ENCODE data around the gene KLHL6.

KLHL6 gene

DNA sequence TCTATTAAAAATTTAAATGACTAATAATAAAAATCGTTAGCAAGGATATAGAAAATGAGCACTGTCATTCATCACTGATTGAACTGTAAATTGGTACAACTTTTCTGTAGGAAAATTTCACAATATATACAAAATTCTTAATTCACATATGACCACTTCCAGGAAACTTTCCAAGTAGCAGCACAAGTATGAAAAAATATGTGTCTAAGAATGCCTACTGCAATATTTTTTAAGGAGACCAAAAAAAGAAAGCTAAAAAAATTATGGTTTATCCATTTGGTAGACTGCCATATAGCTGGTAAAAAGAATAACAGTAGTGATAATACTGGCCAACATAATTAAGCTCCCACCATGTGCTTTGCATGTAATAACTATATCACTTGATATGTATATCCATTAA lies 59.2 kb downstream of the KLHL6 start:
- Mint-ChIP-seq H3K27me3 (ENCODE audit: low read depth, poor library complexity) (peaks cover 7% of the 10 kb centered on the region), H3K4me1 (peaks cover 8% of the 10 kb centered on the region), H3K9me3 (peaks cover 4% of the 10 kb centered on the region), H3K4me3 (no peak overlapping the region), H3K27ac (no peak overlapping the region), H3K36me3 (ENCODE audit: low read depth) (no peaks in the 10 kb centered on the region)
- DNase-seq = no peak
- TF ChIP-seq, protein P1, sequence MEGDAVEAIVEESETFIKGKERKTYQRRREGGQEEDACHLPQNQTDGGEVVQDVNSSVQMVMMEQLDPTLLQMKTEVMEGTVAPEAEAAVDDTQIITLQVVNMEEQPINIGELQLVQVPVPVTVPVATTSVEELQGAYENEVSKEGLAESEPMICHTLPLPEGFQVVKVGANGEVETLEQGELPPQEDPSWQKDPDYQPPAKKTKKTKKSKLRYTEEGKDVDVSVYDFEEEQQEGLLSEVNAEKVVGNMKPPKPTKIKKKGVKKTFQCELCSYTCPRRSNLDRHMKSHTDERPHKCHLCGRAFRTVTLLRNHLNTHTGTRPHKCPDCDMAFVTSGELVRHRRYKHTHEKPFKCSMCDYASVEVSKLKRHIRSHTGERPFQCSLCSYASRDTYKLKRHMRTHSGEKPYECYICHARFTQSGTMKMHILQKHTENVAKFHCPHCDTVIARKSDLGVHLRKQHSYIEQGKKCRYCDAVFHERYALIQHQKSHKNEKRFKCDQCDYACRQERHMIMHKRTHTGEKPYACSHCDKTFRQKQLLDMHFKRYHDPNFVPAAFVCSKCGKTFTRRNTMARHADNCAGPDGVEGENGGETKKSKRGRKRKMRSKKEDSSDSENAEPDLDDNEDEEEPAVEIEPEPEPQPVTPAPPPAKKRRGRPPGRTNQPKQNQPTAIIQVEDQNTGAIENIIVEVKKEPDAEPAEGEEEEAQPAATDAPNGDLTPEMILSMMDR (IDR thresholded peaks at IDR 0.05) = no peak

DNA sequence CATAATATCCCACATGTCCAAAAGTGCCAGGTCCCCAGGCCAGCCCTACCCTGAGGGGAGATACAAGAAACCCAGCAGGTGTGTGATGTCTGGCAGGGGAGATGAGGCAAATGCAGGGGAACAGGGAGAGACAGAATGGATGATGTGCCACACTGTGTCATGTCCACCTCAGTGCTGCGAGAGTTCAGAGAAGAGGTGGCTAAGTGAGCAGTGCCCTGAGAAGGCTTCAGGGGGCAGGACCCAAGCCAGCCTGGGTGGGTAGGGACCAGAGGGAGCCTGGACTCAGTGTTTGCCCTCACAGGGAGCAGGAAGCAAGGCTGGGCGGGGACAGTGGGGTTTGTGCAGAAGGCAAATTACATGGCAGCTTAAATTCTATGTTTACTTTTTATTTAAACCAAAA lies 61.2 kb downstream of the KLHL6 start:
- H3K27ac Mint-ChIP-seq = no peak overlapping the region
- no peaks in the 10 kb centered on the region for H3K36me3 Mint-ChIP-seq (ENCODE audit: low read depth)
- peaks cover 10% of the 10 kb centered on the region for H3K27me3 Mint-ChIP-seq (ENCODE audit: low read depth, poor library complexity)
- H3K9me3 Mint-ChIP-seq = peaks cover 4% of the 10 kb centered on the region
- no peak overlapping the region for H3K4me3 Mint-ChIP-seq
- TF ChIP-seq, protein P1 (IDR thresholded peaks at IDR 0.05) = no peak
- no peaks in the 10 kb centered on the region for H3K4me1 Mint-ChIP-seq
- no peak for DNase-seq

DNA sequence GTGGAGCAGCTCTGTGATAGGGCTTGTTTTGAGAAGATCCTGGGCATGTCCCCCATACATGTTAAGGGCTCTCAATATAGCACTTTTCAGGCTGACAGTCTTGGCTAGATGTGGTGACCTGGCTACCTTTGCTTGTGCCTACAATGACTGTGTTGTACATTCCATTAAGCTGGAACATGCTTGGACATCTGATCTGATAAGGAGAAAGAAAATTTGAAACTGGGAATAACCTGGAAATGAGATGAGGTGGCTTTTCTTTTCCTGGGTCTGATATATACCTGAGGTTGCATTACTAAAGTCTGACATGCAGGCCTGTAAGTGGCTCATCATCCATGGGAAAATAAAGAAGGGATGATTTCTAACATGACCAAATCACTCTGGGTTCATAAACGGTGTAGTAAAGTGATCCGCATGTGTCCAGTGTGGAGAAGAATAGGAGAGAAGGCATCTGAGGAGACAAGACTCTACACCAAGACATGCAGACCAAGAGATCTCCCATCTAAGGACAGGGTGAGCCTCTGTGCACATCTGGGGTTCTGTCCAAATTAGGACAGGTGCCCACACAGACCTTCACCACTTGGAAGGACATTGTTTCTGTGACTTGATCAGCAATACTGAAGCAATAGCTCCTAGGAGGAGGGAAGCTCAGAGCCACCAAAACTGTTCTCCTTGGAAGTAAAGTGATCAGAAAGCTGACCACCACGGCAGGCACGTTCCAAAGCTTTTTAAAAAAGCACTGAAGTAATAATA lies 62.0 kb downstream of the KLHL6 start:
- Mint-ChIP-seq H3K9me3 (peaks cover 4% of the 10 kb centered on the region), H3K4me3 (no peak overlapping the region)
- DNase-seq = no peak

DNA sequence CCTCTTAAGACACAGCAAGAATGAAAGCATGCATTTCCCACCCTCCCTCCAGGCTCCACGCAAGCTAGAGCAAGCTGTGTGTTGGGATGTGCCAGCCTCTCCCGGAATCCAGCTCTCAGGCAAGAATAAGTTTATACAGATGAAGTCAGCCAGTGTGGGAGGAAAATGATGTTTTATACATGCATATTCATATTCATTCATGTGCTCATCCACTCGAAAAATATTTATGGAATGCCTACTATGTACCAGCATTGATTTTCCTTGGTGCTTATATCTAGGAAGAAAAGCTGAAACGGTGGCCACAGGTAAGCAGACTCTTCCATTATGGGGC lies 62.7 kb downstream of the KLHL6 start:
- Mint-ChIP-seq H3K36me3 (ENCODE audit: low read depth) (no peaks in the 10 kb centered on the region), H3K9me3 (peaks cover 4% of the 10 kb centered on the region), H3K27ac (no peak overlapping the region), H3K4me3 (no peak overlapping the region), H3K27me3 (ENCODE audit: low read depth, poor library complexity) (peaks cover 10% of the 10 kb centered on the region), H3K4me1 (no peaks in the 10 kb centered on the region)
- TF ChIP-seq, protein P1 (IDR thresholded peaks at IDR 0.05) = no peak
- DNase-seq = no peak

More for the DNA sequence above, 62.0 kb downstream of the KLHL6 start:
- Mint-ChIP-seq H3K36me3 (ENCODE audit: low read depth) (no peaks in the 10 kb centered on the region), H3K27ac (no peak overlapping the region), H3K27me3 (ENCODE audit: low read depth, poor library complexity) (peaks cover 10% of the 10 kb centered on the region), H3K4me1 (no peaks in the 10 kb centered on the region)
- TF ChIP-seq, protein P1 (IDR thresholded peaks at IDR 0.05) = no peak

DNA sequence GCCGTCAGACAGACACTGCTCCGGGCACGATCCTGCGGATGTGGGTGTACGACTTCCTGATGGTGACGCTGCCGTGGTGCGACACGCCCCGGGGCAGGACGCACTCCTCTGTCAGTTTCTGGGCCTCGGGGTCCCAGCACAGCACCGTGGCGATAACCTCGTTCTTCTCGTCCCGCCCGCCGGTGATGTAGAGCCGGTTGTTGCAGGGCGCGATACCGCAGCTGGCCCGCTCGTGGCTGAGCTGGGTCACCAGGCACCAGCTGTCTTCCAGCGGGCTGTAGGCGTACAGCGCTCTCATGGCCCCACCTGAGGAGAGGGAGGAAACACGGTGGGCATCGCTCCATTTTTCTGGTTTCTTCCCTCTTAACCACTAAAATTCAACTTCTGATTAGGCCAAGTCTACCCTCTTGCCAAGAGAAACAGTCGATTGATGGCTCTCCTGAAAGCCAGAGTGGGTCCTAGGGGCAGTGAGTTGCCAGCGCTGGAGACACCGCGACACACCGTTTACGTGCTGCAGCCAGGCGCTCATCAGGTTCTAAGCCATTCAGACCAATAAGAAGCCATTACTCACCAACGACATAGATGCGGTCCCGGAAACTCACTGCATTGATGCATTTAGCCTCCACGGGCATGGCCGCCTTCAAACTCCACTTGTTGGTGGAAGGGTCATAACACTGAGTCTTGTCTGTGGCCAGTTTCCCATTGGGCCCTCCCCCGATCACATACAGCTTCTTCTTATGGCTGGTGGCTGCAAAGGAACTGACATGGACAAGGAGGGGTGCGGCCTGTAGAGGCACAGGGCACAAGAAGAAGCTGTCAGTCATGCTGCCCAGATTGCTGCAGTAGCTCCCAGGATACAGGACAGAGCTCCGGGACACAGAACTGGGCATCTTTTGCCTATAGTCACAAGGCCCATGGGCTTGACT lies 63.3 kb downstream of the KLHL6 start:
- TF ChIP-seq, protein P1 (IDR thresholded peaks at IDR 0.05) = no peak
- no peak overlapping the region for H3K27ac Mint-ChIP-seq
- H3K4me1 Mint-ChIP-seq = peaks cover 2% of the 10 kb centered on the region
- H3K9me3 Mint-ChIP-seq = peaks cover 4% of the 10 kb centered on the region
- H3K27me3 Mint-ChIP-seq (ENCODE audit: low read depth, poor library complexity) = peaks cover 10% of the 10 kb centered on the region
- no peaks in the 10 kb centered on the region for H3K36me3 Mint-ChIP-seq (ENCODE audit: low read depth)
- H3K4me3 Mint-ChIP-seq = no peak overlapping the region
- DNase-seq = no peak
